ENCODE results near the gene ZNF189.

ZNF189 gene

GRCh38 chr9:101398068-101398929, at the start of gene ZNF189, which contains the start of gene MRPL50:
Gene ZNF189 (plus strand): TSS chr9:101398851. CDS start chr9:101399157, 306 bp downstream.
Gene MRPL50 (minus strand): TSS chr9:101398618. CDS start chr9:101398592, 26 bp downstream.
- peak; percentile 92 for DNase-seq (ENCODE audit: low read depth)

GRCh38 chr9:101350285-101350684, 48.4 kb upstream of the ZNF189 start:
- DNase-seq (ENCODE audit: low read depth), result no peak

- DNase-seq (ENCODE audit: low read depth), result no peak
Measured at GRCh38 chr9:101352892-101353463, 45.7 kb upstream of the ZNF189 start.

- no peak for DNase-seq (ENCODE audit: low read depth)
Measured at GRCh38 chr9:101353683-101354082, 45.0 kb upstream of the ZNF189 start.

- no peak for DNase-seq (ENCODE audit: low read depth)
Measured at GRCh38 chr9:101354143-101354764, 44.4 kb upstream of the ZNF189 start.

- DNase-seq (ENCODE audit: low read depth), result no peak
Measured at GRCh38 chr9:101354765-101355708, 43.6 kb upstream of the ZNF189 start.

- DNase-seq (ENCODE audit: low read depth), result no peak
Measured at GRCh38 chr9:101356619-101357018, 42.0 kb upstream of the ZNF189 start.

- no peak for DNase-seq (ENCODE audit: low read depth)
Measured at GRCh38 chr9:101359679-101360078, 39.0 kb upstream of the ZNF189 start.

GRCh38 chr9:101360647-101361046, 38.0 kb upstream of the ZNF189 start:
- DNase-seq (ENCODE audit: low read depth), result no peak

GRCh38 chr9:101362450-101362849, 36.2 kb upstream of the ZNF189 start:
- no peak for DNase-seq (ENCODE audit: low read depth)

GRCh38 chr9:101365181-101365580, 33.5 kb upstream of the ZNF189 start:
- no peak for DNase-seq (ENCODE audit: low read depth)

GRCh38 chr9:101366038-101366756, 32.5 kb upstream of the ZNF189 start:
- DNase-seq (ENCODE audit: low read depth), result no peak

- no peak for DNase-seq (ENCODE audit: low read depth)
Measured at GRCh38 chr9:101367323-101367722, 31.3 kb upstream of the ZNF189 start.

- no peak for DNase-seq (ENCODE audit: low read depth)
Measured at GRCh38 chr9:101369286-101369685, 29.4 kb upstream of the ZNF189 start.

- DNase-seq (ENCODE audit: low read depth), result no peak
Measured at GRCh38 chr9:101369884-101370531, 28.6 kb upstream of the ZNF189 start.

GRCh38 chr9:101371813-101372212, 26.8 kb upstream of the ZNF189 start:
- no peak for DNase-seq (ENCODE audit: low read depth)

- no peak for DNase-seq (ENCODE audit: low read depth)
Measured at GRCh38 chr9:101372327-101373118, 26.1 kb upstream of the ZNF189 start.

GRCh38 chr9:101375546-101375945, 23.1 kb upstream of the ZNF189 start:
- DNase-seq (ENCODE audit: low read depth), result no peak

- DNase-seq (ENCODE audit: low read depth), result no peak
Measured at GRCh38 chr9:101376111-101376848, 22.4 kb upstream of the ZNF189 start.

Data from activated T-cell treated with anti-CD3 and anti-CD28 coated beads for 48 hours (primary cell).